HG03196 (cell line): Measurements from ENCODE around the gene LSAMP.

Source experiments
- ATAC-seq: cut with Tn5 transposase; IDR thresholded peaks from one replicate; pipeline ENCODE4 v1.9.1; 2021; ENCODE audit not compliant: unreplicated experiment

LSAMP gene

DNA sequence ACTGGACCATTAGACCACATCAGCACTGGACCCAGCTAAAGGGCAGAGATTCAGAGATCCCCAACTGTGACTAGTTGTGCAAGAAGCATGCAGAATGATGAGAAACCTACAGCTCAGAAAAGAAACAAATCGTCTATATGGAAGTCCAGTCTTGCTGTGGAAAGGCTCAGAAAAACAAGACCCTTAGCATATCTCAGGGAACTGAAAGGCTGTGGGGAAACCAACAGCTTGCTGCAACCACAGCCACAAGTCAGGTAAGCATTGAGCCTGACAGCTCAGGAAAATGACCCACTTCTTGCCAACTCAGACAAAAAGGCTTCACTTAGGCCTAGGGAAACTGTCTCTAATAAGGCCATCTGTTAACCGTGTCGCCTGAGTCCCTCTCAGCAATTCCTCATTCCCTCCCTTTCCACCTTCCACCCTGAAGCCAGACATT lies 145.6 kb downstream of the LSAMP start:
- ATAC-seq, result no peak

DNA sequence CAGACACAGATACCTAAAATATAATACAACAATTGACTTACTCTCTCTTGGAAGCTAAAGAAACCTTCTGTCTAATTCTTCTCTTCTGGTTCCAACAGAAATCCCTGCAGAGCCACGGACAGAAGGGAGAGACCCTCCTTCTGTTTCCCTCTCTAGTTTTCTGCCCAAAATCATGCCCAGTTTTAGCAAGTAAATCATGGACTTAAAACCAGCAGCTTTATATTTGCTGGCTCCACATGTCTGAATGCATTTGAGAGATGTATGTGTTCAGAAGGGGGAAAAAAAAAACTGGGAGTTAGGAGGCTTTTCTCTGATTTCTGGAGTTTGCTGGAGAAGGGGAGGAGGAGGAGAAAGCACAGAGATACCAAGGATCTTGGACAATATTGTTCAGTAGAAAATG lies 147.1 kb downstream of the LSAMP start:
- no peak for ATAC-seq

DNA sequence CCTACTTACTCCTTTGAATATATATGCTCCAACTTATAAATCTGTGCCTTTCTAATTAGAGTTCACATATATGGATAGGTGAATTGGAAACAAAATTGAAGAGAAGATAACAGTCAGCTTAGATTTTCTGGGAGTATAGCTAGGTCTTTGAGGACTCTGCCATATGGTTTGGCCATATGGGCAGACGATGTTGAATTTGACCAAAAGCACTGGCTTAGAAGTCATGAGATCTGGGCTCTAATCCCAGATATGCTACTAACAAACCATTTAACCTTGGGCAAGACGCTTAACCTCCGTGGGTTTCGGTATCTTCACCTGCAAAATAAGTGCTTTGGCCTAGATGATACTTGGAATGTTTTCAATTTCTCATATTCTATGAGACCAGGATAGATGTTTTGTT lies 154.1 kb downstream of the LSAMP start:
- ATAC-seq, result no peak

DNA sequence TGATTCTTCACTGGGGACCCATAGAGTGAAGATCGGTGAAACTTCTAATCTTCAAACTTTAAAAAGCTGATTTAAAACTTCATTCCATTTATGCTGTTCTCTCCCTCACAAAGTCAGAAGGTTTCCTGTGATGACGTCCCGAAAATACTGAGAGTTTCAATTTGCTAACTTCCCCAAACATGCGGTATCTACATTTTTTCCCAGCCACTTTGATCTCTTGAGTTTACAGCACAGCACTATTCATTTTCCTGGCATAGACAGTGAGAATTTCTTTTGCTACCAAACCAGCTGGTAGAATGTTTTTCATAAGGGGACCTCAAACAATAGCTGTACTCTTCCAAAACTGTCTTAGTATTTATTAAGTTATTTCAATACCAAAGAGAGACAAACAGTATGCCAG lies 156.8 kb downstream of the LSAMP start:
- no peak for ATAC-seq

DNA sequence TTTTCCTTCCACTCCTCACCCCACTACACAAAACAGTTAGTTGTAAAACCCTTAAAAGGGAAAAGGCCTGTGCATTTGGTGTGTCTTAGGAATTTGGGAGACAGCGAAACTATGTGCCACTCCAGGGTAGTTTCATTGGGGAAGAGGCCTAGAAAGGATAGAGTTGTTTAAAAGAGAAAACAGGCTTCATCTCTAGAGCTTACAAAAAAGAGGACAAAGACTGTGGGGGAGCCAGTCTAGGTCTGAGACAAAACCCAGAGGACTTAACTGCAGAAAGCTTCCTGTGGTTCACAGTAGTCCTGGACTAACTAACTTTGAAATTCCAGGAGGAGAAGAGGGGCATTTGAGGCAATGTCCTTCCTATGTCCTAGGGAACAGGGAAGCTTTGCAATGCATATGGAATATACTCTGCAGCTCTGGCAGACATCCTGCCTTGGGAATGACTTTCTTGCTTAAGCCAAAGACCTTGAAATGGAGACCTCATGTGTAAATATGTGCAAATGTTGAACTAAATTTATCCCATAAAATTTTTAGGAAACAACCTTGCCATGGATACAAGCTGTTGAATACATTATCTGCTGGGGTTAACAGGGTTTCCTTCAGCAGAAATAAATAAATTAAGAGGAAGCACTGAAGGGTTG lies 159.4 kb downstream of the LSAMP start:
- ATAC-seq, result no peak

DNA sequence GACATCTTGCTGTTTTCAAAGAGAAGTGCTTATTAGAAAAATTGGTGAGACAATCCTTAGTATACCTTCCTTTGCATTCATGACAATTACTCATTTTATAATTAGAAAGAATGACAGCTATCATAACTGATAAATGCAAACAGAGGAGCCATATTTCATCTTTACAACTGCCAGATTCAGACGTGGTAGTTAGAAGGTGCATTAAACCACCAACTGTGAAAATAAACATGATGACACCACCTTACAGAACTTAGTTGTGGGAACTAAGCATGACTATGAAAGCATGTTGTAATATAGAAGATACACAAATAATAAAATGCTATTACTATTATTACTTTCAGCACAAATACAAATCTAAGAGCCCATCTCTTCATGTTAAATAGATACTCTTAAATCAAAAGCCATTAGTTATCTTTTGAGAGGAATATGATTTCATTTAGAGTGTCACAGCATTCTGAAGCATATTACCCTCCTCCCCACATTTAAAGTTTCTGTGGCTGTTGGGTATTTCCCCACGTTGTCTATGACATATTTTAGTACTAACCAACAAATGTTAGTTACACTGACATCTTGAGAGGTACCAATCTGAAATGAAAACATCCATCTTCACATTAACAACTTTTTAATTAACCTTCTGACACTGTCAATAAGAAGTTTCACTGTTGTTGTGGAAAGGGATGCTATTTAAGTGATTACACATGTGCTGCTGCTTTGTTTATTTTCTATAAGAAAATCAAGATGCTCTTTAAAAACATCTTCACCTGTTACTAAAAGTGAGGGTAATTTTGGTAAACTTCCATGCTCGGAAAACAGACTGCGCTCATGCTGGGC lies 163.8 kb downstream of the LSAMP start:
- ATAC-seq, result no peak

DNA sequence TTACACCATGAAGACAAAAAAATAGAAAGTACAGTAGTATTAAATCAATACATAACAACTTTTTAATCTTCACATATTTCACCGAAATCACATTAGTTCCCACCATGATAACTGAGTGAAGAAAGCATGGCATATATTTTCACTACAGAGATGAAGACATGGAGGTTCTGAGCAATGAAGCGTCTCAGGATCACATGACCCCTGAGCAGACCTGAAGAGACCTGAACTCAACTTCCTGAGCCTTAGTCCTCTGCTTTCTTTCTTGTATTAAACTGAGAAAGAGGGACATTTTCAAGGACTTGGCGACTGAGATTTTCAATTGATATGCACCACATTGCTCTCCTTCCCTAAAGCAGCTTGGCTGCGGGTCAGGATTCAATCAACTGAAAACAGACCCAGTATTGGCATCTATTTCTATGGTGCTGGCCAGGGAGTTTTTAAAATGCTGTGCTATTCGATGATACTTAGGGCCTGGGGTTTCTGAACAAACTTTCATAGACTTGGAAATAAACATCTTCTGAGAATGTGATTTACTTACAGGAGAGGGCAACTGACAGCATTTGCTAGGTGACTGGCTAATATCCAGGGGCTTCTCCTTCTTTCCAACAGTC lies 165.1 kb downstream of the LSAMP start:
- ATAC-seq, result no peak

DNA sequence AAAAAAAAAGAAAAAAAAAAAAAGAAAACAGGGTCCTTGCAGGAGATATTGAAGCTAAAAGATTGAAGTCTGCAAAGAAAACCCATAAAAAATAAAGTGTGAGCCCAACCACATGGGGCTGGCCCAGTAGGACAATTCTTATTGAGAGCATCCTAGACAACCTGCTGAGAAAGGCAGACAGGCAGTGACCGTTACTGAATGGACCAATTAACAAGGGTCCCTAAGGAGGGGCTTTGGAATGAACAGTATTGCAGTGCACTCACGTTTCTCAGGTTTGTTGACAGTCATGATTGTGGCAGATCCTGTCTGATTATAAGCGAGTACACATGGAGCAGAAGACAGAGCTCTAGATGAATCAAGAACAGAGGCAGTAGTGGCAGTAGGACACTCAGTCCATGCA lies 168.6 kb downstream of the LSAMP start:
- no peak for ATAC-seq

DNA sequence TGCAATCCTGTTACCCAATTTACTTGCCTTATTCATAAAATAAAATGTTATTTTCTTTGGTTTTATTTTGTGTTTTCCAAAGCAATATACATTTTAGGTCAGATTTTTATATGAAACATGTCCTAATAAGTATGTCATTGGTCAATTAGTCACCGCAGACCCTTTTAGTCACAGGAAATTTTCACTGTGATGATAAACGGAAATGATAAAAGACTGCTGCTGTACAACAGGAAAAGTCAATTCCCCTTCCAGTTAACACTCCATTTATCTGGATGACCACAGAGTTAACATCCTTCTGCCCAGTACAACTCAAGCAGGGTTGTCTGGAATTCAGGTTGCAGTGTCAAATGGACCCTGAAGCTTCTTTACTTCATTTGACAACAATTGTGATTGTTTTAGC lies 175.2 kb downstream of the LSAMP start:
- no peak for ATAC-seq

DNA sequence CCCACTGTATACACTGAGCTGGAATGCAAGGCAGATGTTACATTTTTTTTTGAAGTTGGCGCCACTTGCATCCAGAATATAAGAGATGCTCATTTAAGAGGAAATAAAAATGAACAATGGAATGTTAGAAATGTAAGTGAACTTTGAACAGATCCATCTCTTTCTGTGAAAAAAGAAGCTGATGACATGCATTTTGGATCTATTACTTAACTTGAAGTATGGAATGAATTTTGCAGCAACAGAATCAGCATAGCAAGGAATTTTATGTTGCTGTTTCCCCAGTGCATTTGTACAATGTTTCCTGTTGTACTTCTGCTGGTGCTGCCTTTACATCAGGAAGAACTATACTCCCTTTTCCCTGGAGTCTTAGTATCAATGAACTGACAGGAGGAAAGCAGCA lies 178.2 kb downstream of the LSAMP start:
- ATAC-seq, result no peak

DNA sequence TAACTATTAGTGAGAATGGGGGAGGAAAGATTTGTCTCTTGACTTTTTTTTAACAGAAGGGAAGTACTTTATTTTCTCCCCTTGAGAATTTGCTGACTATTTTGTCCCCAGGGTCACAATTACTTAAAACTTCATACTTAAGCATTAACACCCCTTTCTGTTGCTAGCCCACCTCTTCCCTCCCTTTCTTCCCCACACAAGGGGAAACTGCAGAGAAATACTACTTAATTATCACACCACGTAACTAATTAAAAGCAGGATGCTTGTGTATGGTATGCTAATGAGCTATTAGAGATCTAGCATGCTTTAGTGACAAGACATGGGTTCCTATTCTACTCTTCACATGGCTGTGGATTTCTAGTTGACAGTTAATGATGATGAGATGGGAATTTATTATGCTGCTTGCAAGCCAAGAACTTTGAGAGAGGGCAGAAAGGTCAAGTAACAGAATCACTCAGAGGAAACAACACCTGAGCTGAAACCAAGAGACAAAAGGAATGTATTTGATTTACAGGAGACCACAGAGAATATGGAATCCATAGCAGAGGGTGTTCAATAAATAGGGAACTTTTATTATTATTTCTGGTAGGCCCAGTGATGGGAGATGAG lies 179.2 kb downstream of the LSAMP start:
- ATAC-seq, result no peak

DNA sequence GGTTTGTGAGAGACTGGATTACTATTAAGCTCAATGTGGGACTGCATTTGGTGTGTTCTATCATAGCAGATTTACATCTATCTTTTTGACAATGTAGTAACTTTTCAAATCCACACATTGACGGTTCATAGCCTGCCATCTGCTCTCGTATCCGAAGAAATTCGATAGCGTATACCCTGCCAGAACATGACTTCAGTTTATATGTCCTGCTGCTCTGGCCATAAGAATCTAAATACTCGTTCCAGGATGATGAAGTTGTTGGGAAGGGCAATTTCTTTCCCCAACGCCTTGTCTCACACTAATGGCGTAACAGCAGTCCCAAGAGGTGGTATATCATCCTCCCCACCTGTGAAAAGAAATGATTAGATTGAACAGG lies 180.0 kb downstream of the LSAMP start:
- ATAC-seq, result no peak

DNA sequence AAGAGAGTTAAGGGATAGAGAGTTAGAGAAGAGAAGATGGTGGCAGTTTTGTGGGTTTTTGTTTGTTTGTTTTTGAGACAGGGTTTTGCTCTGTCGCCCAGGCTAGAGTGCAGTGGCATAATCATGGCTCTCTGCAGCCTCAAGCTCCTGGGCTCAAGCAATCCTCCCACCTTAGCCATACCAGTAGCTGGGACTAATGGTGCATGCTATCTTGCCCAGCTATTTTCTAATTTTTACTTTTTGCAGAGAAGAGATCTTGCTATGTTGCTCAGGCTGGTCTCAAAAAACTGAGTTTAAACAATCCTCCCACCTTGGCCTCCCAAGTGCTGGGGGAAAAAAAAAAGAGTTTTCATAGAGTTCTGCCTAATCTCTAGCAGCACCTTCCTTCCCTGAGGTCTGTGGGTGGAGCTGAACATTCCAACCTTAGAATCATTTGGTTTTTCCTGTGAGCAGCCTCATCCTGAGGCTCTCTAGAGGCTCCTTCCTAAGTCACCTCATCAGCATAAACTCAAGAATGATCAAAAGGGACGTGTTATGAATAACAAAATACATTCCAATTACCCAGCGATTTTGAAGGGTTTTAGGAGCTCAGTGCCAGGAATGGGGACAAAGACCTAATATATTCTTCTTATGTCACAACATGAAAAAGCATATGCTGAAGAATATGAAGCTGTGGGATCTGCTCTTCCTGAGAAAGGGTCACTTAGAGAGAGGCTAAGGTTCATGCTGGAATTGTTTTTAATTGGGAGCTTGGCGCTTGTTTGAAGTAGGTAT lies 180.6 kb downstream of the LSAMP start:
- ATAC-seq, result no peak

DNA sequence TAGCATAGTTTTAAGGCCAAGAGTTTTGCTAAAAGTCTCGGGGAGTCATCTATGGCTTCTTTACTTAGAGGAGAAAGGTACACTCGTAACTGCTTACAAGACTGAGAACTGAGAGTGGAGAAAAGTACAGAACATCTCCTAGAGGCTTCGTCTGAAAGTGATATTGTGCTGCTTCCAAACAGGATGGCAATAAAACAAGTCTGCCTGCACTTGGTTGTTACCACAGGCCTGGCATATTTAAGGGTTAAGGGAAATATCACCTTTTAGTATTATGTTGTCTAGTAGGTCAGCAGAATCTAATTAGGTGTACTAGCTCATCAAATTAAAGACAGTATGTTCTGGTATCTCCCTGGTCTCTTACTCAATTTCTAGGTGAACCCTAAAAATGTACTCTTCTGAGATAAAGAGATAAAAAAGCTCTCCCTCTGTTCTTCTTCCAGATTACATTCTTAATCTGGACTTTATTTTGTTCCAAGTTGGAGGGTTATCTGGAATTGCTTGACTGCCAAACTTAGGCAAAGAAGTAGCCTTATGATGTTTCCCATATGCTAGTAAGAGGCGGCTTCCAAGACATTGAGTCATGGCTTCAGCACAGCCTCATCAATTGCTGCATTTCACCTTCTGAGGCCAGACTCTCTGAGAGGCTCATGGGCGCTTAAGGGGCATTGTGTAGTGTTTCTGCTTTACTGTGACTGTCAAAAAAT lies 181.3 kb downstream of the LSAMP start:
- no peak for ATAC-seq

DNA sequence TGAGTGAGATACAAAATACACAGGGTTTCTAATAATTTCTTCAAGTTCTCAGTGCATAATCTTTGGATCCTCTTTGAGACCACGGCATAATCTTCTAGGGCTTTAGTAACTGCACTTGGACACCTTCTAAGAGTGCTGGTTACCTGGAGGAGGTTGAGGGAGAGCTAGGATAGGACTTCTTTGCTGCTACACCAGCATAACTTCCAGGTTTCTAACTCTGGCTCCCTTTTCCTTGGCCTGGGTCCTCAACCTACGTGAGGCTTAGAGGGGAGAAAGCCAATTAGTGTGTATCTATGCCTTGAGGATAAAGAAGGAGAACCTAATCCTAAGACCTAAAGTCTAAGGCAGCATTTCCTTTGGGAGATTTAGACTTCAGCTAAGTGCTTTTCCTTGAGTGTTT lies 184.8 kb downstream of the LSAMP start:
- no peak for ATAC-seq

DNA sequence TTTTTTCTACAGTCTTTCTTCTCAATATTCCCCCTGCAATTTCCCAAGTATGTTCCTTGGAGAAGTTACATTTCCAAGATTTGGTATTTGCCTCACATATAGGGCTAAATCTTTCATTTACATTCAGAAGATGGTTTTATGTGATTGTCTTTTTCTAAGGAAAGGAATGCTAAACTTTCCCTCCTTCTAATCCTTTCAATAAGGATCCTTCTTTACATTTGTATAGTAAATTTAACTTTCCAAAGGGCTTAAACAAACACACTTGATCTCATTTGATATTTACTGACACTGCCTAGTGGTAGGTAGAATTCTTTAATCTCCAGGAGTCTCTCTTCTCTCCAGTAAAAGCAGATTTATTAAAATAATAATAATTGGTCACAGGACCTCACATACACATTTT lies 185.3 kb downstream of the LSAMP start:
- no peak for ATAC-seq

DNA sequence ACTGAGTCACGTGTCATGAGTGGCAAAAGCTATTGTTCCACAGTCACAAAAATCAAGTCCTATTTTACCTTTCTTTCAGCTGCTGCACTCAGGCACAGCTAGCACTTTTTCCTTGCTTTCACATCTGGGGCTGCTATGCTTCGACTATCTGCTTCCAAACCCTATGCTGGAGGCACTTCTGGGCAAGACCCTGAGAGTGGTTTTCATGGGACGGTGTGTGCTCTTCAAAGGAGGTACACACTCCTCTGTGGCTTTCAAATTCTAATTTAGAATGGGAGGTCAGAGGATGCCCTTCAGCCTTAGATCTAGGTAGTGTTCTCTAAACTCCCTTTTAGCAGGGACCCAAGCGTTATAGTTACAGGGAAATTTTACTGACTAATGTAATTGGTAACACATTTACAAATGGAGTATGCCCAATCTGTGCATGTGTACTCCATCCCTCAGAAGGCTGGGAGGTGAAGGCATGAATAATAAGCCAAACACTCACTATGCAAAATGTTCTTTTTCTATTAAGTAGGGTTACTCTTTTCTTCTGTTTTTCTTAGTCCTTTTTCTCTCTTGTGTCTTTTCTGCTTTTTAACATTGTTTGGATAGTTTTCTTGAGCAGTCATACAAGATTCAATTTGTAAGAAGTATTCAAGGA lies 188.3 kb downstream of the LSAMP start:
- no peak for ATAC-seq

DNA sequence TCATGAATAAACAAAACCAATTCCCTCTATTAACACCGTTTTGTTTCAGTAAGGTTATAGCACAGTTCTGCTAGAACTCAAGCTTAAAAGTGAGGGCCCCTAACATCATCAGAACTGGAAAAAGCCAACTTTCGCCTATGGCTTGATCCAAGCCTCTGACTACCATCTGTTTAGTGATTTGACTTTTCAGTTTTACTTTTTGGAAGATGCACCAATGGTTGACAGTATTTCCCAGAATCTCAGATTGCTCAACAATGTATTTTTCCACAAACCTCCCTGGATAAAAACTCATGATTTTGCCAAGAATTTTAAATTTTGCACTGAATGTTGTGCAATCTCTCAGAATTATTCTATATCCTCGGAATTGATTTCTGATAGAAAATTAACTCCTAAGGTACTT lies 190.7 kb downstream of the LSAMP start:
- ATAC-seq, result no peak

DNA sequence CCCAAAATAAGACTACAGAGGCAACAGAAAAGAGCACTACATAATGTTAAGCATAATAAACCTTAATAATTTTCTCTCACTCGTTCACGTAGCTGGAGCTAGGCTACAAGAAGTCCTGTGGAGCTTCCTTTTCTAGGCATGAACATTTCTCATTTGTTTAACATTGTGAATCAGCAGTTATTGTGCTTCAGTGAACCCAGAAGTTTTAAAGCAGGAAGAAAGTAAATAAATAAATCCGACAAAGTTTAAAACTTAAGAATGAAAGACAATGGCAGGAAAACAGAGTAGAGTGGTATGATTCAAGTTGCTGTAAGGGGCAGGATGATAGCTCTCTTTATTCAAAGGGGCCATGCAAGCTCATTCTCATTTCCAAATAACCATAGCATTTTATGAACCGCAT lies 191.8 kb downstream of the LSAMP start:
- ATAC-seq, result no peak

DNA sequence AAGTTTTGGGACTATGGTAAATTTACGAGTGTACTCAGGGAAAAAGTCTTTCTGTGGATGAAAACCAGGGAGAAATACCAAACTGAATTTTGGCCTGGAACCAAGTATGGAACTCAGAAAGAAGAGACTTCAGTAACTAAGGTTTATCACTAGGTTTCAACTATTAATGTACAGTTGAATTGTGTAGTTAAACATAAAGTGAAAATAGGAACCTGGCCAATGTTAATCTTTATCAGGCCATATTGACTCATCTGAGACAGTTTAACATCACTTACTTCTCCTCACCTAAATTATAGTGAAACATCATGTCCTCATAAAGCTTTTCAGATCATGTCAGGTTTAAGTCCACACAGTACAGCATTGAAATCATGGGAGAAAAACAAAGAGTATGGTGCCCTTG lies 197.7 kb downstream of the LSAMP start:
- ATAC-seq, result no peak
